CD1c-positive myeloid dendritic cell (primary cell): ENCODE measurements around the gene TIMP3.
A peak's percentile ranks its signal among the peaks of the same experiment; 100 is the strongest.

ENCODE experiments used
- DNase-seq: peaks from one replicate; pipeline ENCODE4 v3.0.0-alpha.2; 2016; ENCODE audit errors: extremely low spot score

TIMP3 gene

DNA sequence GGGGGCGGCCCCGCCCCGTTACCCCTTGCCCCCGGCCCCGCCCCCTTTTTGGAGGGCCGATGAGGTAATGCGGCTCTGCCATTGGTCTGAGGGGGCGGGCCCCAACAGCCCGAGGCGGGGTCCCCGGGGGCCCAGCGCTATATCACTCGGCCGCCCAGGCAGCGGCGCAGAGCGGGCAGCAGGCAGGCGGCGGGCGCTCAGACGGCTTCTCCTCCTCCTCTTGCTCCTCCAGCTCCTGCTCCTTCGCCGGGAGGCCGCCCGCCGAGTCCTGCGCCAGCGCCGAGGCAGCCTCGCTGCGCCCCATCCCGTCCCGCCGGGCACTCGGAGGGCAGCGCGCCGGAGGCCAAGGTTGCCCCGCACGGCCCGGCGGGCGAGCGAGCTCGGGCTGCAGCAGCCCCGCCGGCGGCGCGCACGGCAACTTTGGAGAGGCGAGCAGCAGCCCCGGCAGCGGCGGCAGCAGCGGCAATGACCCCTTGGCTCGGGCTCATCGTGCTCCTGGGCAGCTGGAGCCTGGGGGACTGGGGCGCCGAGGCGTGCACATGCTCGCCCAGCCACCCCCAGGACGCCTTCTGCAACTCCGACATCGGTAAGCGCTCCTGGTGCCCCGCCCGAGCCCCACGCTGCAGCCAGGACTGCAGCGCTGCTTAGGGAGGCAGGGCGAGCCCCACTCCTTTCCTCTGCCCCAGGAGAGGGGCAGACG lies at the start of gene TIMP3:
Gene TIMP3 (plus strand): TSS at position 169 of the 700 bp plus-strand sequence. CDS start 297 bp downstream, at position 466.
- peak; percentile 5 for DNase-seq

DNA sequence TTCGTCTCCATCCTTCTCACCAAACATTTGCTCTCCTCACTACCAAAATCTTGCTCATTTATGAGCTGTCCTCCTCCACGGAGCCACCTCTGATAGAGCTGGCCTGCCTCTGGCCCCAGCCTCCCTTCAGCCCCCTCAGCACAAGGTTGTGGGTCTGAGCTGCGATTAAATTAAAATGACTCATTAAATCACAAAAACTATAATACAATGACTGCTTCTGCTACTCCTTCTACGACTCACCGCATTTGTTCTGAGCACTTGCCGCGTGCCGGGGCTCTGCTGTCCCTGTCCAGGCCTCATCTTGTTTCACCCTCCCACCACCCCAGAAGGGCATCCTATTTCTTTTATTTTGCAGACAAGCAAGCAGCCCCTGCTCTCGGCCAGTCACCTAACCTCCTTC lies 49.2 kb upstream of the TIMP3 start:
- no peak for DNase-seq

DNA sequence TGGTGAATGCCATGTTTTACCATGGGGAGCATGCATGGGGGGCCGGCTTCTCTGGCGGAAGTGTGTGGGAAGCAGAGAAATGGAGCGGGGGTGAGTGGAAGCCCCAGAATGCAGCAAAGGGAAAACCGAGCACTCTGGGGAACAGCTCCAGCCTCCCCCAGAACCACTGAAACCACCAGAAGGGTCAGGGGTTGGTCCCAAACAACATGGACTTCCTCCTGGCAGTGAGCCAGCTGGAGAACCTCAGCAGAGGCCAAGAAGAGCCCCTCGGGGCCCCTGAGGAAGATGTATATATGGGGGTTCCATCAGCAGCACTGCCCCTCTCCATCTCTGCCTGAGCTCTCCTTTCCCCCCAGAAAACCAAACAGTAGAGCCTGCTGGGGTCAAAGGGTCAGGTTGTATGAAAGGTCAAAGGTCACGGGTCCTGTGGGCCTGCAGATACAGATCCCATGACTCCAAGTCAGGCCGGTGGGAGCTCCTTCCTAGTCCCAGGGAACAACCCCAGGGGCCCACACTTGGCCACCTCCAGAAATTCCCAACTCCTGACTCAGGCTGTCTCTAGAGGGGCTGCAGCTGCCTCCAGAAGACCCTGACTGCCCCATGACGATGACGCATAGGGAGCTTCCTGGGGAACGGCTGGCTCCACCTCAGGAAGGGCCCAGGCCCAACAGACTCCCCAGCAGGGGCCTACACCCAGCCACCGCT lies 48.5 kb upstream of the TIMP3 start:
- DNase-seq, result no peak

DNA sequence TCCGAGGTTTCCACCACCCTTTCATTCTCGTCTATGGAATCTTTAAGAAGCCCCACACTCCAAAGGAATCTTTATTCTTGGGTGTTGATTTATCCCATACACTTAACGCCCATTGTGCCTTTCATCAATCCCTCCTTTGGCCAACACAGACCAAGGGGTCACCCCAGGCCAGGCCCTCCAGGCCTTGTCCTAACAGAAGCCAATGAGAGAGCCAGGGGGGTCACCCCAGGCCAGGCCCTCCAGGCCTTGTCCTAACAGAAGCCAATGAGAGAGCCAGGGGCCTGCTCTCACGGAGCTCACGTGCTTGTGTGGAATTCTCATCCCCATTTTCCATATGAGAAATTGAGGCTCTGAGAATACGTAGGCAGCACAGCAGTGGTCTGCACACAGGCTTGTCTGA lies 47.9 kb upstream of the TIMP3 start:
- no peak for DNase-seq

DNA sequence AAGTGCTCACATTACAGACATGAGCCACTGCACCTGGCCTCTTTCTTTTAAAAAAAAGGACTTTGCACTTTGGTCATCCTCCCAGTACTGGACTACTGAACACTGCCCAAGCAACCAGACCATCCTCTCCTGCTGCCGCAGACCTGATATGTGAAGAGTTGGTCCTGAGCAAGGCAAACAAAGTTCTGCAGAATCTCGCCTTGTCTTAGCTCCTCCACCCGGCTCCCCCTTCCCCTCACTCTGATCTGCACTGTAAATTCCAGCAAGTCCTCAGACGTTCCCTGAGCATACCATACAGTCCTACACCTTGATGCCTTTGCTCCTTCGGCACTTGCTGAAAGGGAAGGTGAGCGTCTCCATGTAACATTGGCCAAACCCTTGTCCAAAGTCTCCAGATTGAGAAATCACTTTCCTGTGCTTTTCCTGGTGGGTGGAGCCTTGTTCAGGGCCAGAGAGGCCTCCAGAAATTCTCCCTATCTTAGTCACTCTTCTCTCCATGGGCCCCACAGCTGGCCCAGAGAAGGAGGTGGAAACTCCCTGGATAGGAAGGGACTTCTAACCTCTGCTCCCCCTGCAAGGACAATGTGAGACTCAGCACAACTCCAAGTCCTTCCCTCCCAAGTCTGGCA lies 47.0 kb upstream of the TIMP3 start:
- no peak for DNase-seq

DNA sequence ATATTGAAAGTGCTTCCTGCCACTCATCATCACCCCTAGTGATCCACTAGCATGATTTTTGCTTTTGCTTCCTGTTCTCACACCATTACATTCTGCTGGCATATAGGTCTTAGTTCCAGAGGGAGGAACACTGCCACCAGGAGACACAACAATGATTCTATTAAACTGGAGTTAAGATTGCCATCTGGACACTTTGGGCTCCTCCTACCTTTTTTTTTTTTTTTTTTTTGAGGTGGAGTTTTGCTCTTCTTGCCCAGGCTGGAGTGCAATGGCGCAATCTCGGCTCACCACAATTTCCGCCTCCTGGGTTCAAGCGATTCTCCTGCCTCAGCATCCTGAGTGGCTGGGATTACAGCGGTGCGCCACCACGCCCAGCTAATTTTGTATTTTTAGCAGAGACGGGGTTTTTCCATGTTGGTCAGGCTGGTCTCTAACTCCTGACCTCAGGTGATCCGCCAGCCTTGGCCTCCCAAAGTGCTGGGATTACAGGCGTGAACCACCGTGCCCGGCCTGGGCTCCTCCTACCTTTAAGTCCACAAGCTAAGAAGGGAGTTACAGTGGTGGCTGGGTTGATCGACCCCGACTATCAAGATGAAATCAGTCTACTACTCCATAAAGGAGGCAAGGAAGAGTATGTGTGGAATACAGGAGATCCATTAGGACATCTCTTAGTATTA lies 44.3 kb upstream of the TIMP3 start:
- peak; percentile 28 for DNase-seq

DNA sequence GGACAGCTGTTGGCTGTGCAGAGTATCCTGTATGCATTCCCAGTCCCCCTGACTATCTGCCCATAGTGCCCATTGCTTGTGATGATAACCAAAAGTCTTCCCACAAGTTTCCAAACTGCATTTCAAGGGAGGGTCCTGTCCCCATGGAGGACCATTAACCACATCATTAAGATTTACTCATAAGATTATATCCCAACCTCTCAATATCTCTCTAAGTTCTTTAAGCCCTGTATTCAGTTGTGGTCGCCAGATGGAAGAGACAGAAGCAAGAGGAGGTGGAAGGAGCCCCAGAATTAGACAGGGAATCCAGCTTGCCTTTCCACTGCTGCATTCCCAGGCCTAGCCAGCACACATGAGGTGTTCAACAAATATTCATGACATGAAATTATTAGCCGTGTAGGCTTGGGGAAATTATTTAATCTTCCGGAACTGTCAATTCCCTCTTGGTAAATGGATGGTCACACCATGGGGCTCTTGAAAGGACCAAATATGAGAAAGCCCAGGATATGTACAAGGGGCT lies 42.6 kb upstream of the TIMP3 start:
- no peak for DNase-seq

DNA sequence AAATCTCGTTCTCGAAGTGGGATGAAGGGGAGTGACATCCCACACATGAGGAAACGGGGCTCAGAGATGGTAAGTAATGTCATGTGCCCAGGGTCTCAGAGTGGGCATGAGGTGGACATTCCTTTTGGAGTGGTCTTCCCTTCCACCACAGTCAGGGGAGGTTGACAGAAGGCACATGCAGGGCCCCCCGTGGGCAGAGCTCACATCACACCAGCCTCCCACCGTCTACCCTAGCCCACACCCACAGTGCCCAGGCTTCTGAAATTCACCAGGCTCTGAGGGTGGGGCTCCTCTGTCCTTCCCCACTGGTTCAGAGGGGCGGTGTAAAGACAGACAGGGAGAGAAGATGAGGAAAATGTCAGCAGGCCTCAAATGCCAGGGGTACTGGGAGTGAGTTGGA lies 41.1 kb upstream of the TIMP3 start:
- DNase-seq, result no peak

DNA sequence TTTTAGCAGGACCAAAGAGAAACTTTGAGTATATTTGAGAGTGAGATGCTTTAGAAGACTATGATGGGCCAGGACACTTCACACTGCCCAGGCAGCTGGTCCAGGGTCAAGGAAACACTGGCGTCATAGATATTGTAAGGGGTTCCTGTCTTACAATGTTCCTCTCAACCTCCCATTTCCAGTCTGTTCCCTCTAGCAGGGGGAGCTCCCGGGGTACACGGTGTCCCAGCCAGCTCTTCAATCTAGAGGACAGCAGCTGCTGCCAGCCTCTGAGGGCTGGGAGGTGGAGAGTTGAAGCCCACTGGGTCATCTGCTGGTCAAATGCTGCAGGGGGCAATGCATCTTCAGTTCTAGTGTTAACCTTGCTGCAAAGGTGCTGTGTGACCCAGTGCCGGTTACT lies 40.7 kb upstream of the TIMP3 start:
- DNase-seq, result no peak

DNA sequence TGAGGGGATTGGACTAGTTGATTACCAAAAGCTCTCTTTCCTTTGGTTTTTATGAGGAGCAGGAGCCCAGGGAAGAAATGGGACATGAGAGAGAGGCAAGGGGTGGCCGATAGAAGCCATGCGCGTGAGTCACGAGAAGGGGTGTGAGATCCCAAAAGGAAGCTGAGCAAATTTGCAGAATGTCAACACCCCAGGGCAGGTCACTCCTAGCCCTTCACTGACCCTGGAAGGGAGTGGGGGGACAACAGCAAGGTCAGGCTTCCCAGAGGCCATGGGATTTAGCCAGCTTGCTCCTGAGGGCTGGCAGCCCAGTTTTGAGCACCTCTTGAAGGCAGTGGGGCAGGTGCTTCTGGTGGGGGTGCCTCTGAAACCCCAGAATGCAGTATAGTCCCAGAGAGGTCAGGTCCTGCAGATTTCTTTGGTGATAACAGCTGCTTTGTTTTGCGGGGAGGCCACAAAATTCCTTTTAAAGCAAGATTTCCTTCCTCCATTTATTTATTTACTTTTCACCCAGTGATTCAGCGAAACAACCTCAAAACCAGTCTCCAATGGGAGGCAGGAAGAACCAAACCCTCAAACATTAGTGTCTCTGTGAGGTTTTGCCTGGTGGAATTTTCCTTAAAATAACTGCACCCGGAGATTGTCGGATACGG lies 40.1 kb upstream of the TIMP3 start:
- peak; percentile 13 for DNase-seq

DNA sequence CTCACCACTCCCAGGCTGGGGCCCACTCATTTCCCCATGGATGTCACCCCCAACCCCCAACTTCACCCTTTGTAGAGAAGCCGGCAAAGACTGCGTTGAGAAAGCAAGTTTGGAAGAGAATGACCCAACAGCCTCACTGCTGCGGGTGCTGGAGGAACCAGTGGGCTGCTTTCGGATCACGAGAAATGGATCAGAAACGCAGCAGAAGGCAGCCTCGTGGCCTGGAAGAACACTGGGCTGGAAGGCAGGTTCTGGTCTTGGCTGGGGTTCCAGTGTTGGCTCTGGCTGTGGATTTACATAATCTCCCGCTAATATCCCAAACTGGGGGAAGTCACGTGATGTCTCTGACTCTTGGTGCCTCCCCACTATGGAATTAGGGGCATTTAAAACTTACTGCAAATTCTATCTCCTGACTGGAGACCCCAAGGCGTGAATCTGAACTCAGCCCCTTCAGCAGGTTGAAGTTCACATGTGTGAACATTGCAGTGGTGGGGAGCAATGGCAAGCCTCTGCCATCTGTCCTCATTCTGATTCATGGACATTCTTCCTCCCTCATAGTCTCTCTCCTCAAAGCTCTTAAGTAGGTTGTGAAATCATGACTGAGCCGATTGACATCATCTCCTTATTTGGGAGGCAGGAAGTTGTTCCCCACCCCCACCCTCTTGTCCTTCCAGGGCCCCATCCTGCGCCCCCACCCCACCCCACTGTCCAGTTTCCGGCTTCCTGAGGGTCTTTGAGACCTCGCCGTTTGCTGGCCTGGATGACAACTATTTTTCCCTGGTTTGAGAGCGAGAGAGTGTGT lies 37.0 kb upstream of the TIMP3 start:
- DNase-seq, result peak; percentile 56

DNA sequence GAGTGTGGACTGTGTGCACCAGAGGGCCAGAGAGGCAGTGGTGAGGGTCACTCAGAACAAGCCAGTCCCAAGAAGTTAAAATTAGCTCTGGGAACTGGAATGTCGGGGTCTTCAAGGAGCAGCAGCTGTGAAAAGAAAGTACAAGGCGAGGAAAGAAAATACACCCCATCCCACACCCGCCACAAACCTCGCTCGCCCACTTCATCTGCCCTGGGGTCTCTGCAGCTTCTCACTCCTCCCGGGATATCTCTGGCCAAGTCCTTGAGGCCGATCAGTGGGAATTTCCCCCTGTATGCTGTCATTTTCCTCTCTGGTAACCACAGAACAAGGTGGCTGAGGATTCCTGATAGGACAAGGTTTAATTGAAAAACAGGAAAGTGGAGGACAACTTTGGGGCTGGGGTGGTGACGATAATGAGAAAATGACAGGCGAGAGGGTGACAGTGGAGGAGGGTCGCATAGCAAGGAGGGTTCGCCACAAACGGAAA lies 36.3 kb upstream of the TIMP3 start:
- DNase-seq, result no peak

DNA sequence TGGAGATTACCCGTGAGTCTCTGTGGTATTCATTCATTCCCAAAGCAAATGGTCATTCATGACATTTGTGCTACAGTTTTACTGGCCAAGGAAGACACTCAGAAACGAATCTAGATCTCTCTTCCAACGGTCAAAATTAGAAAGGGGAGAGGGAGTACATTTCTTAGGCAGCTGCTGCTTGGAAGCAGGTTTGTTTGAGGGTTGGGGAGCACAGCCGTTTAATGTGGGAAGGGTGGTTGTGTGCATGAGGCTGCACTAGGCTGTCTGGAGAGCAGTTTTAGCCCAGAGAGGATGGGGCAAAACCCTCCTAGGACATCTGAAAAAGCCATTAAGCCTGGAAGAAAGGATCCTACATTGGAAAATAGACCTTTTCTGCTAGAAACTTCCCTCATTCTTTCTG lies 29.7 kb upstream of the TIMP3 start:
- DNase-seq, result no peak

DNA sequence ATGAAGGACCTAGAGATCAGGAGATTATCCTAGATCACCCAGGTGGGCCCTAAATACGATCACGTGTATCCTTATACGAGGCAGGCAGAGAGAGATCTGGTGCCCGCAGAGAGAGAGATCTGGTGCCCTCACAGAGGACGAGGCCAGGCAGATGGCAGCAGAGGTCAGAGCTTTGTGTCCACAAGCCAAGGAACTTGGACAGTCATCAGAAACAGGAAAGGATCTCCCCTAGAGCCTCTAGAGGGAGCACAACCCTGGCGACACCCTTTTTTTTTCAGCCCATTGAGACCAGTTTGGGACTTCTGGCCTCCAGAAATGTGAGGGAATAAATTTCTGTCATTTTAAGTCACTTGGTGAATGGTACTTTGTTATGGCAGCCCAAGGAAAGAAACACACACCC lies 25.5 kb upstream of the TIMP3 start:
- DNase-seq, result no peak

DNA sequence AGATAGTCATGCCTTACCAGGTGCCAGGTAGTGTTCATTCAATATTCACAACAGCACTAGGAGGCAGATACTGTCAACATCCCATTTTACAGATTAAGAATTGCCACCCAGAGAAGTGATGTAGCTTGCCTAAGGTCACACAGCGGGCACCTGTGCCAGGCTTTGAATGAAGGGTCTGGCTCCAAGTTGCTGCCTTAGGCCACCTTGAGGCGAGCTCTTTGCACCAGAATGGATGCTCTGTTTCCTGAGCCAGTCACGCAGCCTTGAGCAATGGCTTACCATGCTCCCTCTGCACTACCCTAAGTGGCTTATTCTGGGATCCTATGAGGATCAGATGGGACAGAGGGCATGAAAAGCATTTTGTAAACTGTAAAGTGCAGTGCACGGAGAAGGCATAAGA lies 25.1 kb upstream of the TIMP3 start:
- DNase-seq, result no peak

DNA sequence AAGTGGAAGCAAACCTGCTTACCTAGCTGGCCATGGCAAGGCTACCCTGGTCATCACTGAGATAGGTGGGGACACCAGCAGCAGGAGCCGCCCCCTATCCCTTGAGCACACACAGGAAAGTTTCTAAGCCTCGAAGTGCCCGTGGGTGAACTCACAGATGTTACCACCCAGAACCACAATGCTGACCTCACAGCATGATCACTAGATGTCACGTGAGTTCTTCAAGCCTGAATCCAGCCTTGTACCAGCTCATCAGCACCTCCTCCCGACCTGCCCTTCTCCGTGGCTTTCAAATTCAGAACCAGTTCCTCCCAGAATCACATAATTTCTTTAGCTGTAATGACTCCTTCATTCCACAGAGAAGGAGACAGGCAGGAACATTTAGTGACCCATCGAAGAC lies 24.7 kb upstream of the TIMP3 start:
- no peak for DNase-seq

DNA sequence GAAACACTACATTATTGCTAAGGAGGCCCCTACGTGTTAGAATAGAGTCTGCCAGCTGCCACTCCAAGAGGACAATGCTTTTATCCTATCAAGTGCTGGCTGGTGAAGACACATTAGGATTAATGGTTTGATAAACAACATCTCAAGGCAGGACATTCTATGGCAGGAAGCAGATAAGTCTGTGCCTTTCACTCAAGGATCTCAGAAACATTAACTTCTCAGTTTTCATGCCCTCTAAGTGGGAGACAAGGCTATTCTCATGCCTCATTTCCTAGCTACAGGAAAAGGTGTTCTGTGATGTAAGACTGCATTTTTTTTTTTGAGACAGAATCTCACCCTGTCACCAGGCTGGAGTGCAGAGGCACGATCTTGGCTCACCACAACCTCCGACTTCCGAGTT lies 23.5 kb upstream of the TIMP3 start:
- no peak for DNase-seq

DNA sequence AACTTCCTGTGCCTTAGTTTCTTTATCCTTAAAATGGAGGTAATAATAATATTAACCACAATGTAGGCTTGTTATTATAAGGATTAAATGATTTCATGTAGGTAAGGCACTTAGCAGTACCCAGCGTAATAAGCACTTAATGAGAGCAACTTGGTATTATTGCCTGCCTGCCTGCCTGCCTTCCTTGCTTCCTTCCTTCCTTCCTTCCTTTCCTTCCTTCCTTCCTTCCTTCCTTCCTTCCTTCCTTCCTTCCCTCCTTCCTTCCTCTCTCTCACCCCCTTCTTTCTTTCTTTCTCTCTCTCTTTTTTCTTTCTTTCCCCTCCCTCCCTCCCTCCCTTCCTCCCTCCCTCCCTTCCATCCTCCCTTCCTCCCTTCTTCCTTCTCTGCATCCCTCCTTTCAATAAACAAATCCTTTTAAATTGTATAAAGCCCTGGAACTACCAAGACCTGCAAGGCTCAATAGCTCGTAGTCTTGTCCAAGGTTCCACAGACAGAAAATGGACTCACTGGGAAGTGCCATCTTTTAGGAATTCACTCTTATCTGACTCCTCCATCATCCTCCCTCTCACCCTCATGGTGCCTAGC lies 20.7 kb upstream of the TIMP3 start:
- no peak for DNase-seq

DNA sequence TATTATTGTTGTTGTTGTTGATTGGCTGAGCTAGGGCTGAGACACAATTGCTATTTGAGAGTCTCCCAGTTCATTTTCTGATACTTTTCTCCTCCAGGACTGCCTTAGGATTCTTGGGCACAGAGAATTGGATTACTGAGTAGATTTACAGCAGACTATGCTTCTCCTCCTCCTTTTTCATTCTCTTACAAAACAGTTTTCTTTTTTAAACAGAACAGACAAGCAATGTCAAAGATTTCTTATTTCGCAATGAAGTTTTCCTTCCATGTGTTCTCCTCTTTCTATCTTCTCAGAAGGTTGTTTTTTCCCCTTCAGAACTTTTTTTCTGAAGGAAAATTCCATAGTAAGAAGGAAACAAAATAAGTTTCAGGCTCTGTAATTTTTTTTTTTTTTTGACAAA lies 19.8 kb upstream of the TIMP3 start:
- no peak for DNase-seq

DNA sequence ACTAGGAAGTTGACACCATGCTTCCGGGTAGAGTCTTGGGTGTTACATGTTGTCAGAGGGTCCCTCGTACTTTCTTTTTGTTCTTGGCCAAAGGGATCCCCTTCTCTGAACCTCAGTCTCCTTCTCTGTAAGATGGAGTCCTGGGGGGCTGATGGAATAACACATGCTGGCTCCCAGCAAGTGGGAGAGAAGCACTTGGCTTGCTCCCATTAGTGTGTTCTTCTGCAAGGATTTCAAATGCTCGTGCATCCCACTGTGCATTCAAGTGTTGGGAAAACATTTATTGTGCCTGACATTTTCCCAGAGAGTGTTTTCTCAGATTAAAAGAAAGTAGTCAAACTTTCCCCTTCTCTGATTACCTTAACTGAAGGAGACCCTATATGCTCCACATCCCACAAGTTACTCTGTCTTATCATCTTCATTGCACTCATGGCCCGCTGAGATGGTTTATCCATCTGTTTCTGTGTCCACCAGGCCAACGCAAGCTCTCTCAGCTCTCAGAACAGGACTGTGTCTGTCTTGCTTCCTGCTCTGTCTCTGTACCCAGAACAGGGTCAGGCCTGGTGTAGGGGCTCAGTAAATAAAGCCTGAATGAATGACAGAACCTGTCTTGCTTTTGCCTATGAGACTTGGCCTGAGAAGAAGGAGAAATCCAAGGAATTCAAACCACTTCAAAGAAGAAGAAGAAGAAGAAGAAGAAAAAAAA lies 16.0 kb upstream of the TIMP3 start:
- DNase-seq, result no peak
